ENCODE results near the gene LAMA2. TPM values are rescaled to one million over a fixed set of nuclear protein-coding genes. Genes with fewer than 3 reads are reported as not detected.

The LAMA2 gene
- total and polyA plus RNA-seq, 4 donors = 5.2 to 105 (median 45.9) TPM

DNA sequence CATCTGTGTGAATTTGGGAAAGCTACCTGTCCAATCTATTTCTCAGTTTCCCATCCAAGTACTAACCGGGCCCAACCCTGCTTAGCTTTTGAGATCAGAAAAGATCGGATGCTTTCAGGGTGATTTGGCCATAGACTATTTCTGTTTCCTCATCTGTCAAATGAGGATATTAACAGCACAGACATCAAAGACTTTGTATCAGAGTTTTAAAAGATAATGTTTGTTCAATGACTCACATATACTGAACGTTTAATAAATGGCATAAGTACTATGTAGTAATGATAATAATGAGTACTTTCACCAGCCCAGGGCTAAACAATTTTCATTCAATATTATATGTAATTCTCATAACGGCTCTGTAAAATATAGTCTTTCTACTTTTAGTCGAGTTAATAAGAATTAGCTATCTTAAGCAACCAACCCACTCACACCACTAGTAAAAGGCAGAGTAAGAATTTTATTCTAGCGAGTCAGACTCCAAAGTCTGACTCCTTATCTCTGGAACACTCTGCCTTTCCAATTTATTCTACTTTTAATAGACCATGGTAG lies 610.5 kb downstream of the LAMA2 start:
- DNase-seq (no peak), ATAC-seq (ENCODE audit: insufficient read depth, low FRiP score) (no peak)
- H3K4me1 ChIP-seq (ENCODE audit: control insufficient read depth in 5 of 5, insufficient read depth in 5 of 5, low read length in 5 of 5) = peaks cover 0 to 31% (median 0%) of the 10 kb centered on the region in 5 donors
- H3K9ac ChIP-seq (ENCODE audit: insufficient read depth in 1 of 2, low read length in 2 of 2) = no peak overlapping the region
- H3K4me3 ChIP-seq = no peak overlapping the region
- no peaks in the 10 kb centered on the region for H3K9me3 ChIP-seq (ENCODE audit: control insufficient read depth in 4 of 4, insufficient read depth in 3 of 4, low read length in 3 of 4)
- H3K27me3 ChIP-seq (ENCODE audit: control insufficient read depth in 3 of 3, insufficient read depth in 3 of 3, low read length in 2 of 3) = no peaks in the 10 kb centered on the region
- no peak for TF ChIP-seq CTCF (IDR thresholded peaks at IDR 0.05; ENCODE audit: control extremely low read depth, extremely low read depth)
- H3K27ac ChIP-seq (ENCODE audit: low read depth in 1 of 2, low read length in 1 of 2) = peak overlapping the region in 1 of 2 donors; percentile 77
- 67 to 81% methylated on average over 6 of the region's 6 CpGs for WGBS, 2 donors
- H3K36me3 ChIP-seq (ENCODE audit: control insufficient read depth in 4 of 4, insufficient read depth in 4 of 4, low read length in 4 of 4) = peaks cover 0 to 10% (median 8%) of the 10 kb centered on the region in 4 donors

DNA sequence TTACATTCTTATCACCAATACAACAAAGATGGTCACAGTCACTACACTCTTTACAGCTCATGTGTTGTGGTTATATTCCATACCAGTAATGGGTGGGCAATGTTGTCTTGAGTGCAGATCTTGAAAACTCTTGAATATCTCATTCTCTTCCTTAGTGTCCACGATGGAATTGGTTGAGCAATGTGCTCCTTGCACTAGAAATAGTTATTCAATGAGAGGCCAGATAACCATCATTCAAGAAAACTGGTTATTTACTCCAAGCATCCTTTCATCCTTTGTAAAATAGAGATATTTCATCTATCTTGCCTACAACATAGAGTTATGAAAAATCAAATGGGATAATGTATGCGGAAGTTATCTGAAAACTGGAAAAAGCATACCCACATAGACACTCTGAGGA lies 611.2 kb downstream of the LAMA2 start:
- no peak for TF ChIP-seq CTCF (IDR thresholded peaks at IDR 0.05; ENCODE audit: control extremely low read depth, extremely low read depth)
- 84 to 85% methylated on average over 2 of the region's 2 CpGs for WGBS, 2 donors
- ATAC-seq (ENCODE audit: insufficient read depth, low FRiP score) = no peak

GRCh38 chr6:129494586-129494985 lies 611.6 kb downstream of the LAMA2 start:
- H3K4me1 ChIP-seq (ENCODE audit: control insufficient read depth in 5 of 5, insufficient read depth in 5 of 5, low read length in 5 of 5) = peaks cover 0 to 30% (median 0%) of the 10 kb centered on the region in 5 donors
- ATAC-seq (ENCODE audit: insufficient read depth, low FRiP score) = no peak

More for the DNA sequence above, 611.2 kb downstream of the LAMA2 start:
- Histone ChIP-seq H3K4me3 (no peak overlapping the region), H3K9ac (ENCODE audit: insufficient read depth in 1 of 2, low read length in 2 of 2) (no peak overlapping the region), H3K36me3 (ENCODE audit: control insufficient read depth in 4 of 4, insufficient read depth in 4 of 4, low read length in 4 of 4) (peaks cover 0 to 11% (median 9%) of the 10 kb centered on the region in 4 donors), H3K9me3 (ENCODE audit: control insufficient read depth in 4 of 4, insufficient read depth in 3 of 4, low read length in 3 of 4) (no peaks in the 10 kb centered on the region), H3K4me1 (ENCODE audit: control insufficient read depth in 5 of 5, insufficient read depth in 5 of 5, low read length in 5 of 5) (peaks cover 0 to 34% (median 0%) of the 10 kb centered on the region in 5 donors), H3K27ac (ENCODE audit: low read depth in 1 of 2, low read length in 1 of 2) (peak overlapping the region in 1 of 2 donors; percentile 77), H3K27me3 (ENCODE audit: control insufficient read depth in 3 of 3, insufficient read depth in 3 of 3, low read length in 2 of 3) (no peaks in the 10 kb centered on the region)
- no peak for DNase-seq

More at GRCh38 chr6:129494586-129494985, 611.6 kb downstream of the LAMA2 start:
- Histone ChIP-seq H3K9me3 (ENCODE audit: control insufficient read depth in 4 of 4, insufficient read depth in 3 of 4, low read length in 3 of 4) (no peaks in the 10 kb centered on the region), H3K27ac (ENCODE audit: low read depth in 1 of 2, low read length in 1 of 2) (peak overlapping the region in 1 of 2 donors; percentile 77), H3K4me3 (no peak overlapping the region), H3K9ac (ENCODE audit: insufficient read depth in 1 of 2, low read length in 2 of 2) (no peak overlapping the region), H3K36me3 (ENCODE audit: control insufficient read depth in 4 of 4, insufficient read depth in 4 of 4, low read length in 4 of 4) (peaks cover 0 to 12% (median 9%) of the 10 kb centered on the region in 4 donors), H3K27me3 (ENCODE audit: control insufficient read depth in 3 of 3, insufficient read depth in 3 of 3, low read length in 2 of 3) (no peaks in the 10 kb centered on the region)
- no peak for DNase-seq
- TF ChIP-seq CTCF (IDR thresholded peaks at IDR 0.05; ENCODE audit: control extremely low read depth, extremely low read depth) = no peak
